OCI-LY7 (cell line): ENCODE data around the gene LRRK1.

Source experiments
- EZH2phosphoT487 ChIP-seq: fragments of 200-600 bp; sonication (generic); IDR thresholded peaks from 2 replicates; pipeline ENCODE4 v1.6.1; 2018; ENCODE audit warnings: low read depth, borderline replicate concordance, mild to moderate bottlenecking, mixed run types, antibody characterized with exemption, low read length, moderate library complexity, mixed read lengths
- TF ChIP-seq, protein P1 (sequence below): fragments of 200-600 bp; sonication (generic); conservative IDR thresholded peaks from 2 replicates; pipeline ENCODE4 v1.5.1; 2014; ENCODE audit warnings: mild to moderate bottlenecking, antibody characterized with exemption, low read length, moderate library complexity, mixed read lengths

DNA sequence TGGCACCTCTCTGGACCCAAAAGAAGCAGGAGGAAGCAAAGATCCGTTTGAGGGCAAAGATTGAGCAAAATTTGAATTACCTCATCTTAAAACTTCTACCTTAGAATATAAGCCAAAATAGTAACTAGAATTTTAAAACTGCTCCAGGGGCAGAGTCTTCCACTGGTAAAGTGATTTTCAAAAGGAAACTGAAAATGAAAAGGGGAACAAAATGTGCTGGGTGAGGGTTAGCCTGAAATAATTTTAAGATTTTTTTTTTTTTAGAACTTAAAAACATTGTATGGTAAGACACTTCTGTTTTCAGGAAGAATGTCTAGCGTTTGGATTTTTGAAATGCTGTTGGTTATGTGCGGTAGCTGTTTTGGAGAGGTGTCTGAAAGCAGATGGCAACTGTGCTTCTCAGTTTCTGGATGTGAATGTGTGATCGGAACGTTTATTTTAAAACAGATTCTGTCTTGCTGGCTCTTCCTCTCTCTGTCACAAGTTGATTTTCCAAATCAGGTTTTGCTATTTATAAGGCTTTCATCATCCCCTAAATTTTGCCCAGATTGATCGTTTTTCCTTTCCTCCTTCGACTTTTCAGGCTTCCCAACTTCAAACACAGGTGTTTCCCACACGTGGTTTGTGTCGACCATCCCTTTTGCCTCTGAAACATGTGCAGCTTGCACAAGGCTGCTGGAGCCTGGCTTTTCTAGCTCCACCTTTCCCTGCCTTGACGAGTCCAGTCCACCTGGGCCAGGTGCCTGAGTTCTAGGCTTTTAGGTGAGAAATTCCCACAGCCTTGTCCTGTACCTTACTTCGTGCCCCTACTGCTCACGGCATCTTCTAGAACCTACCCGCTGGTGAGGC is 3.3 kb downstream of the LRRK1 start:
- TF ChIP-seq EZH2phosphoT487, result no peak
- TF ChIP-seq, protein P1, sequence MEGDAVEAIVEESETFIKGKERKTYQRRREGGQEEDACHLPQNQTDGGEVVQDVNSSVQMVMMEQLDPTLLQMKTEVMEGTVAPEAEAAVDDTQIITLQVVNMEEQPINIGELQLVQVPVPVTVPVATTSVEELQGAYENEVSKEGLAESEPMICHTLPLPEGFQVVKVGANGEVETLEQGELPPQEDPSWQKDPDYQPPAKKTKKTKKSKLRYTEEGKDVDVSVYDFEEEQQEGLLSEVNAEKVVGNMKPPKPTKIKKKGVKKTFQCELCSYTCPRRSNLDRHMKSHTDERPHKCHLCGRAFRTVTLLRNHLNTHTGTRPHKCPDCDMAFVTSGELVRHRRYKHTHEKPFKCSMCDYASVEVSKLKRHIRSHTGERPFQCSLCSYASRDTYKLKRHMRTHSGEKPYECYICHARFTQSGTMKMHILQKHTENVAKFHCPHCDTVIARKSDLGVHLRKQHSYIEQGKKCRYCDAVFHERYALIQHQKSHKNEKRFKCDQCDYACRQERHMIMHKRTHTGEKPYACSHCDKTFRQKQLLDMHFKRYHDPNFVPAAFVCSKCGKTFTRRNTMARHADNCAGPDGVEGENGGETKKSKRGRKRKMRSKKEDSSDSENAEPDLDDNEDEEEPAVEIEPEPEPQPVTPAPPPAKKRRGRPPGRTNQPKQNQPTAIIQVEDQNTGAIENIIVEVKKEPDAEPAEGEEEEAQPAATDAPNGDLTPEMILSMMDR, result no peak
